GM13977 (cell line): ENCODE data around the gene PNPLA5.

Source experiments
- DNase-seq: peaks from one replicate; pipeline ENCODE4 v3.0.0; 2012; ENCODE audit warnings: low spot score
- CTCF ChIP-seq: IDR thresholded peaks from 2 replicates; pipeline ENCODE4 v1.5.1; 2012; ENCODE audit warnings: mild to moderate bottlenecking, control low read depth; ENCODE audit not compliant: insufficient read depth; ENCODE audit errors: extremely low read depth, missing control alignments
- in situ Hi-C: fragments of 300-500 bp; cut with MboI; formaldehyde crosslinking; loops from one replicate; pipeline ENCODE4 v1.12.0; 2022; ENCODE audit warnings: low sequenced_read_pairs, low pct_unique_long_range_greater_than_20kb, mixed read lengths, inconsistent platforms; ENCODE audit not compliant: unreplicated experiment

The PNPLA5 gene

GRCh38 chr22:43925433-43926348, 33.9 kb upstream of the PNPLA5 start:
- TF ChIP-seq CTCF, result no peak
- in situ Hi-C loops, result no loop called here
- DNase-seq, result no peak

- no peak for TF ChIP-seq CTCF
- in situ Hi-C loops, result no loop called here
- DNase-seq, result no peak
Measured at GRCh38 chr22:43924877-43925276, 33.1 kb upstream of the PNPLA5 start.

GRCh38 chr22:43923631-43924464, 32.0 kb upstream of the PNPLA5 start, which contains the start of gene PNPLA3:
Gene PNPLA3, plus strand, starts transcription at chr22:43923805. Its CDS starts 107 bp downstream, at chr22:43923912.
- no peak for TF ChIP-seq CTCF
- in situ Hi-C loops, result no loop called here

GRCh38 chr22:43923191-43923590, 31.4 kb upstream of the PNPLA5 start:
- in situ Hi-C loops, result no loop called here
- DNase-seq, result peak; percentile 72
- TF ChIP-seq CTCF, result no peak

More at GRCh38 chr22:43923631-43924464, 32.0 kb upstream of the PNPLA5 start, which contains the start of gene PNPLA3:
- peak; percentile 89 for DNase-seq

GRCh38 chr22:43922123-43922522, 30.3 kb upstream of the PNPLA5 start:
- no peak for DNase-seq
- in situ Hi-C loops, result no loop called here
- no peak for TF ChIP-seq CTCF

GRCh38 chr22:43921370-43921769, 29.6 kb upstream of the PNPLA5 start:
- DNase-seq, result no peak
- no peak for TF ChIP-seq CTCF
- in situ Hi-C loops, result no loop called here
